HG02885 (cell line): Measurements from ENCODE around the gene FANCD2OS.
"Not testable (repeated sequence)": the region's sequence is repeated elsewhere in the genome, so short reads cannot be mapped to it uniquely, and the experiment has no call there.

Experiments
- ATAC-seq: cut with Tn5 transposase; IDR thresholded peaks from one replicate; pipeline ENCODE4 v1.9.1; 2021; ENCODE audit warnings: mild to moderate bottlenecking; ENCODE audit not compliant: unreplicated experiment, poor library complexity

FANCD2OS gene, protein sequence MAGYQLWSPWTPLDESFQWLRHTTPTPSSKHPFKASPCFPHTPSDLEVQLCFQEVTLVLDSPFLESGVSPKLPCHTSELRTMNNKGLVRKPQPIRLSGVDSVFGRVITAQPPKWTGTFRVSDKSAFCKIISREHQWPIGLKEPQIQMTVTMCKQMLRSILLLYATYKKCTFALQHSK

GRCh38 chr3:10108091-10108490, at the start of gene FANCD2OS:
Gene FANCD2OS, minus strand, starts transcription at chr3:10108255. Its CDS starts 3,481 bp downstream, at chr3:10104774.
- no peak for ATAC-seq

GRCh38 chr3:10157031-10157430, 49.0 kb upstream of the FANCD2OS start:
- ATAC-seq, result no peak

DNA sequence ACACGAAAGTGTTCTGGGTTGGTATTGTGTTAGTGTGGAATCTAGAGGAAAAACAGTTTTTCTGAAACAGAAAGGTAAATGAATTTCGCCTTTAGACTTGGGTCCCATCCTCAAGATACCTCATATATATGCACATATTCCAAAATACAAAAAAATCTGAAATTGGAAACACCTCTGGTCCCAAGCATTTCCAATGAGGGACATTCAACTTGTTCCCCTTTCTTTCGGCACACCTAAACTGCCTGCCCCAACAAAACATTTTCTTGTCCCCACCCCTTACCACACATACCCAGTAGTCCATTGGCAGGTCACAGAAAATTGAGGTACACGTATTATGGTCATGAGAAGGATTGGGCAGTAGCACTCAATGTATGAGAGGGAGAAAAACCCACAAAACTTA, 47.6 kb upstream of the FANCD2OS start:
- no peak for ATAC-seq

GRCh38 chr3:10155123-10155472, 47.0 kb upstream of the FANCD2OS start:
- ATAC-seq, result no peak

GRCh38 chr3:10154335-10155122, 46.5 kb upstream of the FANCD2OS start:
- ATAC-seq, result no peak

DNA sequence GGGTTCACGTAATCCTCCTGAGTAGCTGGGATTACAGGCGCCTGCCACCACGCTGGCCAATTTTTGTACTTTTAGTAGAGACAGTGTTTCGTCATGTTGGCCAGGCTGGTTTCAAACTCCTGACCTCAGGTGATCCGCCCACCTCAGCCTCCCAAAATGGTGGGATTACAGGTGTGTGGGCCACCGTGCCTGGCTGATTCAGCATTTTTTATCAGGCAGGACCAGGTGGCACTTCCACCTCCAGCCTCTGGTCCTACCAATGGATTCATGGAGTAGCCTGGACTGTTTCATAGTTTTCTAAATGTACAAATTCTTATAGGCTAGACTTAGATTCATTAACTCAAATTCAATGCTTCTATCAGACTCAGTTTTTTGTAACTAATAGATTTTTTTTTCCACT, 42.9 kb upstream of the FANCD2OS start:
- ATAC-seq, result no peak

GRCh38 chr3:10149226-10149625, 41.2 kb upstream of the FANCD2OS start:
- no peak for ATAC-seq

GRCh38 chr3:10145685-10146084, 37.6 kb upstream of the FANCD2OS start:
- no peak for ATAC-seq

DNA sequence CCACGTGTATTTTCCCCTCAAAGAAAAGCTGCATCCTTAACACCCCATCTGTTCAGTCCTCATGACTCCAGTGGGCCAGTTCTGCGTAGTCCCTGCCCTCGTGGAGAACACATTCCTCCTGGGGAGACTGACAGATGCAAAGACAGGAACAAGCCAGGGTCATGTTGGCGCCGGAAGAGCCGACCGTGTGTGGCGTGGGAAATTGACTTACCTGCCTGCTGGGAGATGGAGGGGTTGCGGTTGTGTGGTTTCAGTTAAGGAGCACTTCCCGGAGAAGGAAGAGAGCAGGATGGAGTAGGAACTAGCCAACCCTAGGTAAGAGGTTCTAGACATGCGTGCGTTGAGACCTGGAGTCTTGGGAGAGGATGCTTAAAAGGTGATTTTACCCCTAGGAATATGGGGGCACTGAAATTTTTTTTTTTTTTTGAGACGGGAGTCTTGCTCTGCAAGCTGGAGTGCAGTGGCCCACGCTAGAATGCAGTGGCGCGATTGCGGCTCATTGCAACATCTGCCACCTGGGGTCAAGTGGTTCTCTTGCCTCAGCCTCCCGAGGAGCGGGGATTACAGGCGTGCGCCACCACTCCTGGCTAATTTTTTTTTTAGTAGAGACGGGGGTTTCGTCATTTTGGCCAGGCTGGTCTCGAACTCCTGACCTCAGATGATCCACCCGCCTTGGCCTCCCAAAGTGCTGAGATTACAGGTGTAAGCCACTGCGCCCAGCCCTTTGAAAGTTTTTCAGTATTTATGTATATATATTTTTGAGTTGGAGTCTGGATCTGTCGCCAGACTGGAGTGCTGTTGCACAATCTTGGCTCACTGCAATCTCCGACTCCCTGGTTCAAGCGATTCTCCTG, 34.9 kb upstream of the FANCD2OS start:
- ATAC-seq, result no peak

DNA sequence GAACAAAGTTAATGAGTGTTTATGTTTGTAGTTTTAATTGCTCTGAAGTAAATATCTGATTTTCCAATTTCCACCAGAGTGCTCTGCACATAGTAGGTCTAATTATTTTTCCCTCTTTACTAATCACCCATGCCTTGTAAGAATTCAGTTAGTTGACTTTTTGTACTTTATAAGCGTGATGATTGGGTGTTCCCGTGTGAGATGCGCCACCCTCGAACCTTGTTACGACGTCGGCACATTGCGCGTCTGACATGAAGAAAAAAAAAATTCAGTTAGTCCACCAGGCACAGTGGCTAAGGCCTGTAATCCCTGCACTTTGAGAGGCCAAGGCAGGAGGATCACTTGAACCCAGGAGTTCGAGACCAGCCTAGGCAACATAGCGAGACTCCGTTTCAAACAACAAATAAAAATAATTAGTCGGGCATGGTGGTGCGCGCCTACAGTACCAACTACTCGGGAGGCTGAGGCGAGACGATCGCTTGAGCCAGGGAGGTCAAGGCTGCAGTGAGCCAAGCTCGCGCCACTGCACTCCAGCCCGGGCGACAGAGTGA, 33.0 kb upstream of the FANCD2OS start:
- ATAC-seq, result no peak

DNA sequence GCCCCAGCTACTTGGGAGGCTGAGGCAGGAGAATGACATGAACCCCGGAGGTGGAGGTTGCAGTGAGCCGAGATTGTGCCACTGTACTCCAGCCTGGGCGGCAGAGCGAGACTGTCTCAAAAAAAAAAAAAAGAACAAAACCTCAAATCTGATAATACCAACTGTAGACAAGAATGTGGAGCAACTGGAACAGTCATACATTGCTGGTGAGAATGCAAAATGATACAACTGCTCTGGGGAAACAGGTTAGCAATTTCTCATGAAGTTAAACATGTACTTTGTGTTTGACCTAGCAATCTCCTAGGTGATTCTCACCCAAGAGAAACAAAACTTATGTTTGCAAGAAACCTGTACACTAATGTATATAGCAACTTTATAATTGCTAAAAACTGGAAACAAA, 29.1 kb upstream of the FANCD2OS start:
- ATAC-seq, result no peak

- no peak for ATAC-seq
These were observed 28.5 kb upstream of the FANCD2OS start for GRCh38 chr3:10136426-10137005.

DNA sequence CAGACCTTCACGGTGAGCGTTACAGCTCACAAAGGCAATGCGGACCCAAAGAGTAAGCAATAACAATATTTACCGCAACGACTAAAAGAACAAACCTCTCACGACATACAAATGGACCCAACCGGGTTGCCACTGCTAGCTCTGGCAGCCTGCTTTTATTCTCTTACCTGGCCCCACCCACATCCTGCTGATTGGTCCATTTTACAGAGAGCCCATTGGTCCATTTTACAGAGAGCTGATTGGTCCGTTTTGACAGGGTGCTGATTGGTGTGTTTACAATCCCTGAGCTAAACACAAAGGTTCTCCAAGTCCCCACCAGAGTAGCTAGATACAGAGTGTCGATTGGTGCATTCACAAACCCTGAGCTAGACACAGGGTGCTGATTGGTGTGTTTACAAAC, 27.8 kb upstream of the FANCD2OS start:
- not testable (repeated sequence) for ATAC-seq

- no peak for ATAC-seq
These were observed 14.7 kb upstream of the FANCD2OS start for GRCh38 chr3:10122724-10123123.

DNA sequence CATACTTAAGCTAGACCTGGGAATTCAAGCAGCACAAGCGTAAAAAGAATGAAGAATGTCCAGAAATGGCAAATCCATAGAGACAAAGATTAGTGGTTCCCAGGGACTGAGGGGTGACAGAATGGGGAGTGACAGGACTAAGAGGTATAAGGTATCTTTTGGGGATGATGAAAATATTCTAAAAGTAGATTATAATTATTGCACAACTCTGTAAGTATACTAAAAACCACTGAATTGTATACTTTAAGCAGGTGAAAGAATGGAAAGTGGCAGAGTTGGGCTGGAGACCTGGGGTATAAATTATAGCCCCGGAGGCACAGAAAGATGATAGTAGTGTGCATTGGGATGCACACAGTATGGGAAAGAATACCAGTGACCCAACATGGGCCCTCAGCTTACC, 13.0 kb upstream of the FANCD2OS start:
- no peak for ATAC-seq

- ATAC-seq, result no peak
These were observed 11.3 kb upstream of the FANCD2OS start for GRCh38 chr3:10119376-10119775.

DNA sequence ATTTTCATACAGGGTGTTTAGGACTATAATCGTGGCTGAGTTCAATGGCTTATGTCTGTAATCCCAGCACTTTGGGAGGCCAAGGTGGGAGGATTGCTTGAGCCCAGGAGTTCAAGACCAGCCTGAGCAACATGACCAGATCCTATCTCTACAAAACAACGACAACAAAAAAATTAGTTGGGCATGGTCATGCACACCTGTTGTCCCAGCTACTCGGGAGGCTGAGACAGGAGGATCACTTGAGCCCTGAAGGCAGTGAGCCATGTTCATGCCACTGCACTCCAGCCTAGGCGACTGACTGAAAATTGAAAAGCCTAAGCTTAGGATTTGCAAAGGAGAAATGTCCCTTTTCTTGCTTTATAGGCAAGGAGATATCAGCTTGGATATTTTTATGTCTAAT, 8.9 kb upstream of the FANCD2OS start:
- ATAC-seq, result no peak

GRCh38 chr3:10116138-10116460, 8.0 kb upstream of the FANCD2OS start:
- ATAC-seq, result no peak

GRCh38 chr3:10115326-10116137, 7.5 kb upstream of the FANCD2OS start, which contains the start of gene BRK1:
Gene BRK1, plus strand, starts transcription at chr3:10115675. Its CDS starts 27 bp downstream, at chr3:10115702.
- peak; percentile 94 for ATAC-seq

DNA sequence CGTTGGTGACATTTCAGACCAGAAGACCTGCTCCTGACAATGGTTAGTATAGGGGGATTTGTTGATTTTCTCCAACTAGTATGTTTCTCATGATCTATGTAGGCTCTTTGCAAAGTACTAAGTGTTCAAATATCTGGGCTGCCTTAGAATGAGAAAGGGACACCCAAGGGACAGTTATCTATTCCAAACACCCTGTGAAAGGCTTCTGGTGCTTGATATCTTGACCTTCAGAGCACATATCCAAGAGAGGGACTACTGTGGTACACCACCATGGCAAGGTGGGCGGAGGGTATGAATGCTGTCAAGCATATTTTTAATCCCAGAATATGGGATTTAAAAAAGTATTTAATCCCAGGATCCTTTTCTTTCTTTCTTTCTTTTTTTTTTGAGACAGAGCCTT, 1.1 kb downstream of the FANCD2OS start:
- ATAC-seq, result no peak
